Heart left ventricle (tissue), 16 donors: ENCODE measurements around the gene EIF4G3. TPM values are rescaled to one million over a fixed set of nuclear protein-coding genes. Genes with fewer than 3 reads are reported as not detected.

Experiments used
- ATAC-seq, 4 donors: fragments of 200-7000 bp; cut with Tn5 transposase; one replicate each; pipeline ENCODE4 v1.9.1; 2020 to 2022; ENCODE audit warnings: moderate library complexity in 4 of 4, mild to moderate bottlenecking in 3 of 4, moderate number of reproducible peaks in 1 of 4
- DNase-seq, 5 donors: peaks; one replicate each; pipeline ENCODE4 v3.0.0-alpha.2; 2020
- H3K27ac ChIP-seq, 12 donors: fragments of 200-600 bp; sonication (generic) in 4 of 12; one replicate each; pipeline versions ENCODE4 v1.5.0 to v1.8.0; 2016 to 2022; ENCODE audit warnings: mild to moderate bottlenecking in 2 of 12
- H3K27me3 ChIP-seq, 9 donors: fragments of 200-600 bp; sonication (generic) in 2 of 9; one replicate each; pipeline versions ENCODE4 v1.5.1 to v1.8.0; 2016 to 2022; ENCODE audit warnings: mild to moderate bottlenecking in 3 of 9
- H3K36me3 ChIP-seq, 9 donors: fragments of 200-600 bp; sonication (generic) in 2 of 9; one replicate each; pipeline versions ENCODE4 v1.5.0 to v1.8.0; 2018 to 2022; ENCODE audit warnings: mild to moderate bottlenecking in 2 of 9
- H3K4me1 ChIP-seq, 12 donors: fragments of 200-600 bp; sonication (generic) in 4 of 12; one replicate each; pipeline versions ENCODE4 v1.5.0 to v1.8.0; 2016 to 2022; ENCODE audit warnings: mild to moderate bottlenecking in 3 of 12
- H3K4me3 ChIP-seq, 12 donors: fragments of 200-600 bp; sonication (generic) in 4 of 12; one replicate each; pipeline versions ENCODE4 v1.5.0 to v1.8.0; 2017 to 2022; ENCODE audit warnings: mild to moderate bottlenecking in 9 of 12, moderate library complexity in 4 of 12
- H3K9me3 ChIP-seq, 12 donors: fragments of 200-600 bp; sonication (generic) in 4 of 12; one replicate each; pipeline versions ENCODE4 v1.5.0 to v1.8.0; 2016 to 2022; ENCODE audit warnings: mild to moderate bottlenecking in 1 of 12
- POLR2A ChIP-seq, 2 donors: fragments of 450-650 bp; IDR thresholded peaks; one replicate each; pipeline ENCODE4 v1.6.1; 2017; ENCODE audit warnings: antibody characterized with exemption in 2 of 2, mild to moderate bottlenecking in 2 of 2, moderate library complexity in 2 of 2
- WGBS, 4 donors: extraction: QIAGEN DNeasy Blood & Tissue Kit in 2 of 4; methylation state at CpG; one replicate each; pipeline versions ENCODE4 v1.1.5 to v1.1.7; 2013 to 2018; 5-methylcytosine and 5-hydroxymethylcytosine counted together
- intact Hi-C, 10 donors: fragments of 100-400 bp; cut with DNase I; formaldehyde crosslinking; loops; one replicate each; pipeline versions ENCODE4 v1.11.1 to v1.14.2; 2022
- polyA plus RNA-seq, 2 donors: library from polyadenylated mRNA; stranded (reverse); fragments of 200-250 nt; gene quantifications; one replicate each; pipeline ENCODE4 v1.2.3, GENCODE V29; 2013
- total RNA-seq, 9 donors: library from RNA; depleted of rRNA in 2 of 9; stranded (reverse); fragments of >200 nt in 2 of 9; fragmentation: NEBNext Ultra II Directional in 3 of 9; extraction: Animal tissue kit (Norgen Biotek cat#: 25700) in 3 of 9; gene quantifications; one replicate each; pipeline versions ENCODE4 v1.1.0 to v1.2.4, GENCODE V29; 2016 to 2023
- TF ChIP-seq, protein P1 (sequence below), 12 donors: fragments of 200-600 bp; sonication (generic) in 4 of 12; IDR thresholded peaks; one replicate each; pipeline versions ENCODE4 v1.5.0 to v1.8.0; 2018 to 2022; ENCODE audit warnings: antibody characterized with exemption in 12 of 12, mild to moderate bottlenecking in 5 of 12
- donor health status: ischemic (EF 13 %, LVEDD 7.1; RV severe dilation, severe dysfunction).
- donor health status: healthy with polysubstance abuse.
- donor health status: DM: no; HTN: yes; CAD: no.
- donor health status: DM: no; HTN: no; CAD: no.
- donor health status: ischemic (EF 25% LVEDD 6.9; RV normal size, moderate dysfunction).
- donor health status: ischemic (EF 25% LVEDD 5.7; RV mildly dilated, moderate dysfunction).
- donor health status: healthy.
- donor health status: DM: yes; HTN: yes; CAD: no.
- donor health status: ischemic (EF 35%, LVEDD 5.7; RV mildly dilated, moderate dysfunction).
- donor health status: nonischemic (EF 11% LVEDD 7.7; RV severe dilation, severe dysfunction).
- donor health status: DM: yes; HTN: yes; CAD: no.
- donor health status: PGD.
- donor health status: ischemic (EF 29% LVEDD 5.4; RV normal size, mild dysfunction).
- donor health status: nonischemic (EF 23%, LVEDD 6.1; RV moderate dilation, normal function).

EIF4G3 gene
- total and polyA plus RNA-seq, 11 donors, result 14.6 to 49.0 (median 36.2) TPM

DNA sequence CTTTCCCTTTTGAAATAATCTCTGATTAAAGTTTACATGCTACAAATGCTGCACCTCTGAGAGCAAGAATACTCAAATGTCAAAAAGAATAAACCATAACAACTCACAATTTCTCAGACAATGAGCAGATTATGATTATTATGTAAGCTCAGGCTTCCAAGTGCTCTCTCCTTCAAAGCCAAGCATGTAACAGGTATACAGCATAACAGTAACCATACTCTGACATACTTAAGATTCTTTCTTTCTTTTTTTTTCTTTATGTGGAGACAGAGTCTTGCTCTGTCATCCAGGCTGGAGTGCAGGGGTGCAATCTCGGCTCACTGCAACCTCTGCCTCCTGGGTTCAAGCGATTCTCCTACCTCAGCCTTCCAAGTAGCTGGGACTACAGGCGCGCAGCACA is 155.4 kb downstream of the EIF4G3 start:
- Histone ChIP-seq H3K9me3 (no peaks in the 10 kb centered on the region), H3K36me3 (no peaks in the 10 kb centered on the region), H3K4me1 (peaks cover 5 to 22% (median 18%) of the 10 kb centered on the region in 12 donors), H3K27ac (peak overlapping the region in 10 of 12 donors; percentile 29 to 92 (median 72)), H3K4me3 (no peak overlapping the region), H3K27me3 (no peaks in the 10 kb centered on the region)
- intact Hi-C loops, result loop anchor here in 1 of 10 donors (10.0 kb wide), 1 partner anchor 153 kb away; the partner anchor contains the start of gene EIF4G3
- TF ChIP-seq, protein P1, sequence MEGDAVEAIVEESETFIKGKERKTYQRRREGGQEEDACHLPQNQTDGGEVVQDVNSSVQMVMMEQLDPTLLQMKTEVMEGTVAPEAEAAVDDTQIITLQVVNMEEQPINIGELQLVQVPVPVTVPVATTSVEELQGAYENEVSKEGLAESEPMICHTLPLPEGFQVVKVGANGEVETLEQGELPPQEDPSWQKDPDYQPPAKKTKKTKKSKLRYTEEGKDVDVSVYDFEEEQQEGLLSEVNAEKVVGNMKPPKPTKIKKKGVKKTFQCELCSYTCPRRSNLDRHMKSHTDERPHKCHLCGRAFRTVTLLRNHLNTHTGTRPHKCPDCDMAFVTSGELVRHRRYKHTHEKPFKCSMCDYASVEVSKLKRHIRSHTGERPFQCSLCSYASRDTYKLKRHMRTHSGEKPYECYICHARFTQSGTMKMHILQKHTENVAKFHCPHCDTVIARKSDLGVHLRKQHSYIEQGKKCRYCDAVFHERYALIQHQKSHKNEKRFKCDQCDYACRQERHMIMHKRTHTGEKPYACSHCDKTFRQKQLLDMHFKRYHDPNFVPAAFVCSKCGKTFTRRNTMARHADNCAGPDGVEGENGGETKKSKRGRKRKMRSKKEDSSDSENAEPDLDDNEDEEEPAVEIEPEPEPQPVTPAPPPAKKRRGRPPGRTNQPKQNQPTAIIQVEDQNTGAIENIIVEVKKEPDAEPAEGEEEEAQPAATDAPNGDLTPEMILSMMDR (IDR thresholded peaks at IDR 0.05), result no peak
- no peak for TF ChIP-seq POLR2A (IDR thresholded peaks at IDR 0.05)
- 93 to 95% (median 93%) methylated on average over 4 of the region's 4 CpGs for WGBS, 4 donors
- no peak for DNase-seq
- ATAC-seq, result no peak

GRCh38 chr1:21020151-21020550 is 156.5 kb downstream of the EIF4G3 start:
- peaks cover 5 to 22% (median 18%) of the 10 kb centered on the region in 12 donors for H3K4me1 ChIP-seq
- WGBS, 4 donors, result 97 to 100% (median 99%) methylated on average over 3 of the region's 3 CpGs
- intact Hi-C loops, result loop anchor here in 1 of 10 donors (10.0 kb wide), 1 partner anchor 155 kb away; the partner anchor contains the start of gene EIF4G3
- no peak for TF ChIP-seq POLR2A (IDR thresholded peaks at IDR 0.05)
- TF ChIP-seq, protein P1 (IDR thresholded peaks at IDR 0.05), result no peak
- no peaks in the 10 kb centered on the region for H3K36me3 ChIP-seq
- ATAC-seq (no peak), DNase-seq (no peak)
- H3K9me3 ChIP-seq, result peaks cover 0 to 4% (median 0%) of the 10 kb centered on the region in 12 donors
- no peaks in the 10 kb centered on the region for H3K27me3 ChIP-seq
- no peak overlapping the region for H3K4me3 ChIP-seq
- H3K27ac ChIP-seq, result no peak overlapping the region

DNA sequence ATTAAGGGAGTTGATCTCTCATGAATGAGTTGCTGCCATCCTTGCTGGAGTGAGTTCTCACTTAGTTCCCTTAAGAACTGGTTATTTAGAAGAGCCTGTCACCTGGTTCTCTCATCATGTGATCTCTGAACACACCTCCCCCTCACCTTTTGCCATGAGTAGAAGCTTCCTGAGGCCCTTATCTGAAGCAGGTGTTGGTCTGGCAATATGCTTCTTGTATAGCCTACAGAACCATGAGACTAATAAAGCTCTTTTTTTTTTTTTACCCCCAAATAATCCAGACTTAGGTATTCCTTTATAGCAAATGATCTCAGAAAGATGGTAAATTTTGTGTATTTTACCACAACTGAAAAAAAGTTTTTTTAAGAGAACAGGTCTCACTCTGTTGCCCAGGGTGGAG is 158.0 kb downstream of the EIF4G3 start:
- Histone ChIP-seq H3K27me3 (no peaks in the 10 kb centered on the region), H3K9me3 (peaks cover 0 to 8% (median 0%) of the 10 kb centered on the region in 12 donors), H3K4me3 (no peak overlapping the region), H3K27ac (no peak overlapping the region), H3K4me1 (peaks cover 5 to 22% (median 18%) of the 10 kb centered on the region in 12 donors), H3K36me3 (no peaks in the 10 kb centered on the region)
- TF ChIP-seq, protein P1 (IDR thresholded peaks at IDR 0.05), result no peak
- no peak for TF ChIP-seq POLR2A (IDR thresholded peaks at IDR 0.05)
- intact Hi-C loops, result no loop called here
- ATAC-seq (no peak), DNase-seq (no peak)

- H3K4me1 ChIP-seq, result peaks cover 0 to 17% (median 0%) of the 10 kb centered on the region in 12 donors
- no peaks in the 10 kb centered on the region for H3K27me3 ChIP-seq
- H3K36me3 ChIP-seq, result no peaks in the 10 kb centered on the region
- TF ChIP-seq POLR2A (IDR thresholded peaks at IDR 0.05), result no peak
- TF ChIP-seq, protein P1 (IDR thresholded peaks at IDR 0.05), result no peak
- WGBS, 4 donors, result 75 to 82% (median 78%) methylated on average over 3 of the region's 3 CpGs
- no peak for ATAC-seq
- no peak for DNase-seq
- intact Hi-C loops, result no loop called here
- peaks cover 0 to 8% (median 0%) of the 10 kb centered on the region in 12 donors for H3K9me3 ChIP-seq
- no peak overlapping the region for H3K27ac ChIP-seq
- no peak overlapping the region for H3K4me3 ChIP-seq
Measured at GRCh38 chr1:21013510-21013909, 163.2 kb downstream of the EIF4G3 start.
